K562 (cell line): ENCODE results near the gene PSMD2. TPM values are rescaled to one million over a fixed set of nuclear protein-coding genes. Genes with fewer than 3 reads are reported as not detected.

ENCODE experiments used
- ADNP ChIP-seq: fragments of 200-800 bp; sonication (Bioruptor generic); IDR thresholded peaks from 2 replicates; pipeline ENCODE4 v1.6.1; 2016; ENCODE audit warnings: missing genetic modification characterization, missing compliant biosample characterization
- CXXC5 ChIP-seq: fragments of 250-450 bp; sonication (Bioruptor Pico); IDR thresholded peaks from 2 replicates; pipeline ENCODE4 v1.8.0; 2022; ENCODE audit warnings: inconsistent platforms, mild to moderate bottlenecking, moderate library complexity
- GABPB1 ChIP-seq: sonication (generic); formaldehyde crosslinking; IDR thresholded peaks from 2 replicates; pipeline ENCODE4 v1.8.0; 2022; ENCODE audit warnings: mild to moderate bottlenecking, missing genetic modification reagents
- GATAD2A ChIP-seq: fragments of 450-650 bp; IDR thresholded peaks from 2 replicates; pipeline ENCODE4 v1.6.1; 2017
- HDAC2 ChIP-seq: fragments of 450-650 bp; IDR thresholded peaks from 2 replicates; pipeline ENCODE4 v1.6.1; 2016; ENCODE audit warnings: mild to moderate bottlenecking
- HSF4 ChIP-seq: fragments of 250-450 bp; sonication (Bioruptor Pico); IDR thresholded peaks from 2 replicates; pipeline ENCODE4 v2.1.2; 2022; ENCODE audit warnings: mild to moderate bottlenecking, moderate library complexity, borderline replicate concordance
- POLR2G ChIP-seq: fragments of 200-400 bp; formaldehyde crosslinking; IDR thresholded peaks from 2 replicates; pipeline ENCODE4 v1.6.1; 2017; ENCODE audit warnings: low read depth, mild to moderate bottlenecking, antibody characterized with exemption, low read length, moderate library complexity
- PTTG1 ChIP-seq: fragments of 450-650 bp; IDR thresholded peaks from 2 replicates; pipeline ENCODE4 v1.6.1; 2016; ENCODE audit warnings: low read depth, mild to moderate bottlenecking, missing genetic modification characterization, missing compliant biosample characterization
- SETDB1 ChIP-seq: IDR thresholded peaks from one replicate; pipeline ENCODE4 v1.6.1; 2012; ENCODE audit warnings: low read length, control low read depth, inconsistent platforms
- SIN3A ChIP-seq, 2 experiments: fragments of 150-350 bp in 1 of 2; IDR thresholded peaks; 2 replicates each; pipeline ENCODE4 v1.6.1; 2011 to 2016; ENCODE audit warnings: borderline replicate concordance in 2 of 2, low read depth in 2 of 2, low read length in 2 of 2, mild to moderate bottlenecking in 2 of 2, moderate library complexity in 2 of 2; ENCODE audit not compliant: control insufficient read depth in 1 of 2
- SMAD4 ChIP-seq: fragments of 250-450 bp; sonication (Bioruptor Pico); conservative IDR thresholded peaks from 2 replicates; pipeline ENCODE4 v1.8.0; 2021; ENCODE audit warnings: inconsistent platforms, mild to moderate bottlenecking, moderate library complexity
- SMARCC2 ChIP-seq: fragments of 450-650 bp; IDR thresholded peaks from 2 replicates; pipeline ENCODE4 v1.6.1; 2017; ENCODE audit warnings: antibody characterized with exemption, moderate library complexity, mild to moderate bottlenecking, low read depth
- YY1 ChIP-seq, 3 experiments: IDR thresholded peaks; 2 replicates each; pipeline ENCODE4 v1.6.1; 2011; ENCODE audit warnings: low read length in 2 of 3, mild to moderate bottlenecking in 2 of 3, moderate library complexity in 2 of 3, borderline replicate concordance in 1 of 3, control low read depth in 1 of 3, low read depth in 1 of 3; ENCODE audit not compliant: insufficient read depth in 3 of 3, insufficient replicate concordance in 2 of 3, control insufficient read depth in 1 of 3, insufficient read length in 1 of 3; ENCODE audit errors: extremely low read depth in 1 of 3
- ZNF134 ChIP-seq: fragments of 250-450 bp; sonication (Bioruptor Pico); conservative IDR thresholded peaks from 2 replicates; pipeline ENCODE4 v1.4.0; 2020
- ZNF217 ChIP-seq: sonication (generic); formaldehyde crosslinking; IDR thresholded peaks from 2 replicates; pipeline ENCODE4 v1.8.0; 2022; ENCODE audit warnings: mild to moderate bottlenecking, missing genetic modification reagents
- ZNF644 ChIP-seq: fragments of 200-800 bp; sonication (Bioruptor generic); IDR thresholded peaks from 2 replicates; pipeline ENCODE4 v1.6.1; 2016; ENCODE audit warnings: low read depth, missing genetic modification characterization, missing compliant biosample characterization
- ZNF766 ChIP-seq: fragments of 200-800 bp; sonication (Bioruptor generic); conservative IDR thresholded peaks from 2 replicates; pipeline ENCODE4 v1.6.1; 2016; ENCODE audit warnings: missing genetic modification characterization, missing compliant biosample characterization
- ZSCAN29 ChIP-seq: fragments of 450-650 bp; IDR thresholded peaks from 2 replicates; pipeline ENCODE4 v1.6.1; 2017
- polyA plus RNA-seq, 8 experiments: library from polyadenylated mRNA; depleted of rRNA in 4 of 8; stranded (reverse) in 5 of 8; unstranded in 3 of 8; fragments of >200 nt; fragmentation: Nextera tagmentation in 2 of 8; fragmentation: Illumina TruSeq in 1 of 8; extraction: Ambion mirVana in 2 of 8; extraction: Trizol in 1 of 8; gene quantifications; 2 replicates each; pipeline versions ENCODE4 v1.2.1 to v1.2.3, GENCODE V29; 2011 to 2014; ENCODE audit warnings: inconsistent platforms in 1 of 8, missing spikeins in 1 of 8
- total RNA-seq, 7 experiments: library from RNA; depleted of rRNA in 6 of 7; stranded (reverse); fragments of >200 nt in 6 of 7; fragmentation: Illumina TruSeq in 2 of 7; extraction: Trizol in 2 of 7; gene quantifications; 2 replicates each; pipeline versions ENCODE4 v1.2.1 to v1.2.3, GENCODE V29; 2011 to 2021; ENCODE audit warnings: low replicate concordance in 1 of 7
- TF ChIP-seq, protein P1 (sequence below): fragments of 450-650 bp; IDR thresholded peaks from 2 replicates; pipeline ENCODE4 v1.6.1; 2018; ENCODE audit not compliant: partially characterized antibody
- TF ChIP-seq, protein P2 (sequence below): conservative IDR thresholded peaks from 2 replicates; pipeline ENCODE4 v1.6.1; 2011; ENCODE audit warnings: low read depth, mild to moderate bottlenecking, low read length; ENCODE audit not compliant: control insufficient read depth

Gene PSMD2
- total and polyA plus RNA-seq, 9 of the 15 experiments (the other 6 are each of a cell fraction or from before 2014, with no cell fraction given) = 152 to 484 (median 295) TPM

DNA sequence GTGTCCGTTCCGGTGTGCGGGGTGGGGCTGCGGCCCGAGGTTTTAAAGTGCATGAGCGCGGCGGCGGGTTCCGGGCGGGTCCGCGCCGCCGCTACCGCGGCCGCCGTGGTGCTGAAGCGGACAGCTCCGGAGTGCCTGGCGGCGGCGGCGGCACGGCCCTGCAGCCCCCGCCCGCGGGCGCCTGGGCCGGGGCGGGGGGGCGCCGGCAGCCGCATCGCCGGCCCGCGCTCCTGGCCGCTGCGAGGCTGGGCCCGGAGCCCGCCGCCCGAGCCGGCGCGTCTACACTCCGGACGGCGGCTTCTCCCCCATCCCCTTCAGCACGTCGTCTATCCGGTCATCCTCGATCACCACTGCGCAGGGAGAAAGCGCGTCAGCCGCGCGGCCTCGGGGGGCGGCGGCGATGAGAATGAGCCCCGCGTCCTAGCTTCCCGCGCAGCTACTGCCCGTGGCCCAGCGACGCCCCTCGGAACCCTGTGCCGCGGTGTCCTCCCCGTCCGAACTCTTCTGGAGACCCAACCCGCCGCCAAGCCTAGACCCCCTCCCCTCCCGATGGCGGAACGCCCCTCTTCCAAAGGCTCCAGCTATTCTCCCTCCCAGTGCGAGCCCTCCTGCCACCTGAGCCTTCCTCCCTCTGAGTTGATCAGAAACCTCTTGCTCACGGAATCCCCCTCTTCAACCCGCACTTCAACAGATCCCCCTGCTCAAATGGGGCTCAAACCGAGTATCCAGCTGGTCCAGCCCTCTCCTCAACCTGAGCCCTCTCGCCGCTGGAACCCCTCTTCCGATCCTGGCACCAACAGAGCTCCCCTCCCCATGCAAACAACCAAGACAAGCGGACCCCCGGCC is 38.9 kb upstream of the PSMD2 start (continued):
- TF ChIP-seq ZNF134 = no peak
- TF ChIP-seq GATAD2A = no peak
- TF ChIP-seq ZNF217 (CRISPR knock-in tag) = no peak
- 0 out of 2 replicates have a peak, but pooled peaks have one; percentile 5 for TF ChIP-seq SMAD4
- no peak for TF ChIP-seq SETDB1
- TF ChIP-seq SMARCC2 = no peak
- TF ChIP-seq CXXC5 = peak; percentile 65
- TF ChIP-seq ZNF644 (tag) = no peak
- TF ChIP-seq ZNF766 (CRISPR knock-in tag) = 0 out of 2 replicates have a peak, but pooled peaks have one; percentile 50
- peak; percentile 17; the same call in 1 of the 2 replicates for TF ChIP-seq GABPB1 (CRISPR knock-in tag)
- no peak for TF ChIP-seq HSF4 (CRISPR knock-in tag)
- TF ChIP-seq YY1 (IDR thresholded peaks at IDR 0.05; ENCODE audit: borderline replicate concordance in 1 of 3, control insufficient read depth in 1 of 3, extremely low read depth in 1 of 3, insufficient read depth in 3 of 3, insufficient read length in 1 of 3, insufficient replicate concordance in 2 of 3, low read depth in 1 of 3, low read length in 2 of 3) = no peak
- TF ChIP-seq SIN3A (IDR thresholded peaks at IDR 0.05; ENCODE audit: borderline replicate concordance in 2 of 2, control insufficient read depth in 1 of 2, low read depth in 2 of 2, low read length in 2 of 2) = peak in 1 of 2 experiments; percentile 93; a peak in 1 of 4 replicates
- no peak for TF ChIP-seq HDAC2
- TF ChIP-seq PTTG1 (tag) = no peak
- TF ChIP-seq, protein P1, sequence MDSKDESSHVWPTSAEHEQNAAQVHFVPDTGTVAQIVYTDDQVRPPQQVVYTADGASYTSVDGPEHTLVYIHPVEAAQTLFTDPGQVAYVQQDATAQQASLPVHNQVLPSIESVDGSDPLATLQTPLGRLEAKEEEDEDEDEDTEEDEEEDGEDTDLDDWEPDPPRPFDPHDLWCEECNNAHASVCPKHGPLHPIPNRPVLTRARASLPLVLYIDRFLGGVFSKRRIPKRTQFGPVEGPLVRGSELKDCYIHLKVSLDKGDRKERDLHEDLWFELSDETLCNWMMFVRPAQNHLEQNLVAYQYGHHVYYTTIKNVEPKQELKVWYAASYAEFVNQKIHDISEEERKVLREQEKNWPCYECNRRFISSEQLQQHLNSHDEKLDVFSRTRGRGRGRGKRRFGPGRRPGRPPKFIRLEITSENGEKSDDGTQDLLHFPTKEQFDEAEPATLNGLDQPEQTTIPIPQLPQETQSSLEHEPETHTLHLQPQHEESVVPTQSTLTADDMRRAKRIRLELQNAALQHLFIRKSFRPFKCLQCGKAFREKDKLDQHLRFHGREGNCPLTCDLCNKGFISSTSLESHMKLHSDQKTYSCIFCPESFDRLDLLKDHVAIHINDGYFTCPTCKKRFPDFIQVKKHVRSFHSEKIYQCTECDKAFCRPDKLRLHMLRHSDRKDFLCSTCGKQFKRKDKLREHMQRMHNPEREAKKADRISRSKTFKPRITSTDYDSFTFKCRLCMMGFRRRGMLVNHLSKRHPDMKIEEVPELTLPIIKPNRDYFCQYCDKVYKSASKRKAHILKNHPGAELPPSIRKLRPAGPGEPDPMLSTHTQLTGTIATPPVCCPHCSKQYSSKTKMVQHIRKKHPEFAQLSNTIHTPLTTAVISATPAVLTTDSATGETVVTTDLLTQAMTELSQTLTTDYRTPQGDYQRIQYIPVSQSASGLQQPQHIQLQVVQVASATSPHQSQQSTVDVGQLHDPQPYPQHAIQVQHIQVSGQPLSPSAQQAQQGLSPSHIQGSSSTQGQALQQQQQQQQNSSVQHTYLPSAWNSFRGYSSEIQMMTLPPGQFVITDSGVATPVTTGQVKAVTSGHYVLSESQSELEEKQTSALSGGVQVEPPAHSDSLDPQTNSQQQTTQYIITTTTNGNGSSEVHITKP = no peak
- peak; percentile 34; the same call in 1 of the 2 replicates for TF ChIP-seq POLR2G
- TF ChIP-seq ADNP (tag) = no peak
- TF ChIP-seq, protein P2, sequence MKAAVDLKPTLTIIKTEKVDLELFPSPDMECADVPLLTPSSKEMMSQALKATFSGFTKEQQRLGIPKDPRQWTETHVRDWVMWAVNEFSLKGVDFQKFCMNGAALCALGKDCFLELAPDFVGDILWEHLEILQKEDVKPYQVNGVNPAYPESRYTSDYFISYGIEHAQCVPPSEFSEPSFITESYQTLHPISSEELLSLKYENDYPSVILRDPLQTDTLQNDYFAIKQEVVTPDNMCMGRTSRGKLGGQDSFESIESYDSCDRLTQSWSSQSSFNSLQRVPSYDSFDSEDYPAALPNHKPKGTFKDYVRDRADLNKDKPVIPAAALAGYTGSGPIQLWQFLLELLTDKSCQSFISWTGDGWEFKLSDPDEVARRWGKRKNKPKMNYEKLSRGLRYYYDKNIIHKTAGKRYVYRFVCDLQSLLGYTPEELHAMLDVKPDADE = peak; percentile 54; the same call in 1 of the 2 replicates
- 0 out of 2 replicates have a peak, but pooled peaks have one; percentile 22 for TF ChIP-seq ZSCAN29
